ENCODE data around the gene USP28.

USP28 gene

DNA sequence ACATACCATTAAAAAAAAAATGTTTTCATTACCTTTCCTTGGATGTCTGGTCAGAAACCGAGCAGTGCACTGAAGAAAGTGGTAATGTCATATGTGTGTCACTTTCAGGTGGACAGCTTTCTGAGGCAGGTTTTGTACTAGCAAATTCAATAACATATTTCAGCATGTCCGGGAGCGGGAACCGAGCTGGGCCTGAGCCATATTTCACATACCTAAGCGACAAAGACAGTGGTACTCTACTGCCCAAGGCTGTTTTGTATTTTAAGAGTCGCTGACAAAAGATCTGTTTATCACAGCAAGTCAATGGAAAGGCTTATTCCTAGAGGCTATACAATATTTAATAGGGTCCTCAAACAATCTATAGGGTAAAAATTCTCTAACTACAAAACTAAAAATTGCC lies 57.7 kb downstream of the USP28 start:
- no peak for DNase-seq
- no peaks in the 10 kb centered on the region for H3K9me2 ChIP-seq (replicated peaks; ENCODE audit: insufficient read depth, low read length)
- TF ChIP-seq EZH2 (optimal IDR thresholded peaks at IDR 0.05; ENCODE audit: low read depth, low read length) (no peak), EZH2phosphoT487 (IDR thresholded peaks at IDR 0.05; ENCODE audit: low read length) (no peak), CTCF (IDR thresholded peaks at IDR 0.05; ENCODE audit: low read length) (no peak)
- H3K36me3 ChIP-seq (replicated peaks; ENCODE audit: insufficient read depth, low read length) = no peaks in the 10 kb centered on the region; the same call in 1 of the 2 replicates
- H2AFZ ChIP-seq (ENCODE audit: low read length) = no peak overlapping the region
- H3K4me1 ChIP-seq (ENCODE audit: low read length) = no peaks in the 10 kb centered on the region
- no peaks in the 10 kb centered on the region for H4K20me1 ChIP-seq (ENCODE audit: insufficient read depth, low read length)
- no peak overlapping the region for H3K9ac ChIP-seq (ENCODE audit: low read length)
- no peaks in the 10 kb centered on the region for H3F3A ChIP-seq (ENCODE audit: insufficient read depth, low read length)
- no peak overlapping the region for H3K27ac ChIP-seq (ENCODE audit: low read length)
- H3K9me3 ChIP-seq (replicated peaks; ENCODE audit: insufficient read depth, low read length) = no peaks in the 10 kb centered on the region
- no peak overlapping the region for H3K4me3 ChIP-seq (ENCODE audit: low read length)
- H3K27me3 ChIP-seq (replicated peaks; ENCODE audit: insufficient read depth, low read length) = no peaks in the 10 kb centered on the region
- no peaks in the 10 kb centered on the region for H3K79me2 ChIP-seq (ENCODE audit: low read length)
- no peak overlapping the region for H3K4me2 ChIP-seq (ENCODE audit: low read depth, low read length)

DNA sequence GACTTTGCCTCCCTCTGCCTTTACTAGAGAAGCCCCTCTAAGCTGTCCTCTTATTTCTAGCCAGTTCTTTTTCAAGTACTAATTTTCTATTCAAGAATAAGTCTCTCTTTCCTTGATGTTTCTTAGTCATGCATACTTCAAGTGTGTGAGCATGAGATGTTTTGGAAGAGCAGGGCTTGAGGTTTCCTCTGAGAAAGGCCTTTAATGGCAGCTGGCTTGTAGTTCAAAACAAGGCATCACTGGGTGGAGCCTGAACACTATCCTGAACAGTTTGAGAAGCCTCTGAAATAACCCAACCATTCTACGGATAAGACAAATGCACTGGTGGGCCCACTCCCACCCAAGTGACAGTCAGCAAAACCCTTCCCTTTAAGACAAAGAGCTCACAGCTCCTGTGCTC lies 58.2 kb downstream of the USP28 start:
- Histone ChIP-seq H3K36me3 (replicated peaks; ENCODE audit: insufficient read depth, low read length) (no peaks in the 10 kb centered on the region; the same call in 1 of the 2 replicates), H3K9me3 (replicated peaks; ENCODE audit: insufficient read depth, low read length) (no peaks in the 10 kb centered on the region), H3K9ac (ENCODE audit: low read length) (no peak overlapping the region), H3K4me3 (ENCODE audit: low read length) (no peak overlapping the region), H4K20me1 (ENCODE audit: insufficient read depth, low read length) (no peaks in the 10 kb centered on the region), H3K27ac (ENCODE audit: low read length) (no peak overlapping the region), H2AFZ (ENCODE audit: low read length) (no peak overlapping the region), H3F3A (ENCODE audit: insufficient read depth, low read length) (no peaks in the 10 kb centered on the region), H3K9me2 (replicated peaks; ENCODE audit: insufficient read depth, low read length) (no peaks in the 10 kb centered on the region), H3K4me1 (ENCODE audit: low read length) (no peaks in the 10 kb centered on the region), H3K27me3 (replicated peaks; ENCODE audit: insufficient read depth, low read length) (no peaks in the 10 kb centered on the region), H3K79me2 (ENCODE audit: low read length) (no peaks in the 10 kb centered on the region), H3K4me2 (ENCODE audit: low read depth, low read length) (no peak overlapping the region)
- DNase-seq = no peak
- TF ChIP-seq EZH2 (optimal IDR thresholded peaks at IDR 0.05; ENCODE audit: low read depth, low read length) (no peak), CTCF (IDR thresholded peaks at IDR 0.05; ENCODE audit: low read length) (no peak), EZH2phosphoT487 (IDR thresholded peaks at IDR 0.05; ENCODE audit: low read length) (no peak)

DNA sequence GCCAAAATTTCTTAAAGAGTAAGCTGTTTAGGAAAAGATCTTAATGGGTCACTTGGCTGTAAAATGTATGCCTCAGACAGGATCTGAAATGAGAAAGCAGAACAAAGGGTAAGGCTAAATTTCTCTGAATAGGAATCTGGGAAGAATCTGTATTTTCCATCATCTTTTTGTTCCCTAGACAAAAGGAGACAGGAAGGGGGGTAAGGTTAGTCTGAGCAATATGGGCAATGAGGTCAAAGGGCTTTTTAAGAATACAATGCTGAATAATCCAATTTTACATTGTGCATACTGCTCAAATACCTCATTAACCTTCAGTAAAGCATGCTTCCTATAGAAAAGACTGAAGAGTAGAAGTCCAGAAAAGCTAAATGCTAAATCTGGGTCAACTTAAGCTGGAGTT lies 61.2 kb downstream of the USP28 start:
- no peaks in the 10 kb centered on the region for H3K27me3 ChIP-seq (replicated peaks; ENCODE audit: insufficient read depth, low read length)
- no peak for DNase-seq
- no peaks in the 10 kb centered on the region; the same call in 1 of the 2 replicates for H3K36me3 ChIP-seq (replicated peaks; ENCODE audit: insufficient read depth, low read length)
- H3K9me3 ChIP-seq (replicated peaks; ENCODE audit: insufficient read depth, low read length) = no peaks in the 10 kb centered on the region
- no peak overlapping the region for H3K4me3 ChIP-seq (ENCODE audit: low read length)
- no peaks in the 10 kb centered on the region for H3K9me2 ChIP-seq (replicated peaks; ENCODE audit: insufficient read depth, low read length)
- H3K4me2 ChIP-seq (ENCODE audit: low read depth, low read length) = no peak overlapping the region
- H3K9ac ChIP-seq (ENCODE audit: low read length) = no peak overlapping the region
- H3K79me2 ChIP-seq (ENCODE audit: low read length) = no peaks in the 10 kb centered on the region
- TF ChIP-seq EZH2 (optimal IDR thresholded peaks at IDR 0.05; ENCODE audit: low read depth, low read length) (no peak), EZH2phosphoT487 (IDR thresholded peaks at IDR 0.05; ENCODE audit: low read length) (no peak), CTCF (IDR thresholded peaks at IDR 0.05; ENCODE audit: low read length) (no peak)
- H3K4me1 ChIP-seq (ENCODE audit: low read length) = no peaks in the 10 kb centered on the region
- H4K20me1 ChIP-seq (ENCODE audit: insufficient read depth, low read length) = no peaks in the 10 kb centered on the region
- no peaks in the 10 kb centered on the region for H3F3A ChIP-seq (ENCODE audit: insufficient read depth, low read length)
- no peak overlapping the region for H2AFZ ChIP-seq (ENCODE audit: low read length)
- H3K27ac ChIP-seq (ENCODE audit: low read length) = no peak overlapping the region
